Sigmoid colon (tissue), 4 donors: ENCODE data around the gene CDK11B.

Experiments used
- CTCF ChIP-seq, 4 experiments: fragments of 450-650 bp in 3 of 4; fragments of 200-600 bp in 1 of 4; IDR thresholded peaks; one replicate each; pipeline ENCODE4 v1.5.1; 2016 to 2019; ENCODE audit warnings: antibody characterized with exemption in 4 of 4, mild to moderate bottlenecking in 3 of 4, moderate library complexity in 2 of 4
- EP300 ChIP-seq, 4 donors: sonication (generic); formaldehyde crosslinking; IDR thresholded peaks; one replicate each; pipeline ENCODE4 v1.6.1; 2017; ENCODE audit warnings: antibody characterized with exemption in 4 of 4
- POLR2A ChIP-seq, 2 donors: fragments of 450-650 bp; IDR thresholded peaks; one replicate each; pipeline ENCODE4 v1.6.1; 2016; ENCODE audit warnings: antibody characterized with exemption in 2 of 2, mild to moderate bottlenecking in 2 of 2, moderate library complexity in 2 of 2
- POLR2AphosphoS5 ChIP-seq, 4 donors: sonication (generic); formaldehyde crosslinking; IDR thresholded peaks; one replicate each; pipeline ENCODE4 v1.6.1; 2017; ENCODE audit warnings: antibody characterized with exemption in 4 of 4

GRCh38 chr1:1596493-1597274, 62.1 kb downstream of the CDK11B start:
- TF ChIP-seq CTCF (IDR thresholded peaks at IDR 0.05) (no peak), POLR2AphosphoS5 (IDR thresholded peaks at IDR 0.05) (no peak), POLR2A (IDR thresholded peaks at IDR 0.05) (no peak), EP300 (IDR thresholded peaks at IDR 0.05) (no peak)
